Nucleus accumbens (tissue), 56 donors: ENCODE data around the gene ST8SIA6.

Experiments used
- DNase-seq, 56 donors: peaks; one replicate each; lab custom pipeline; 2025; lab: John Stamatoyannopoulos, UW

ST8SIA6 gene

GRCh38 chr10:17387861-17388503, 66.4 kb downstream of the ST8SIA6 start:
- no peak for DNase-seq

GRCh38 chr10:17386616-17387075, 67.7 kb downstream of the ST8SIA6 start:
- DNase-seq: peak in 1 of 56 donors; percentile 0

DNA sequence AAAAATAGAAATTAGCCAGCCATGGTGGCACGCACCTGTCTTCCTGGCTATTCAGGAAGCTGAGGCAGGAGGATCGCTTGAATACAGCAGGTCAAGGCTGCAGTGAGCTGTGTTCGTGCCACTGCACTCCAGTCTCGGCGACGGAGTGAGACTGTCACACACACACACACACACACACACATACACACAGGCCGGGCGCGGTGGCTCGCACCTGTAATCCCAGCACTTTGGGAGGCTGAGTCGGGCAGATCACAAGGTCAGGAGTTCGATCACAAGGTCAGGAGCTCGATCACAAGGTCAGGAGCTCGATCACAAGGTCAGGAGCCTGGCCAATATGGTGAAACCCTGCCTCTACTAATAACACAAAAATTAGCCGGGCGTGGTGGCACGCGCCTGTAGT, 68.4 kb downstream of the ST8SIA6 start:
- DNase-seq: no peak

DNA sequence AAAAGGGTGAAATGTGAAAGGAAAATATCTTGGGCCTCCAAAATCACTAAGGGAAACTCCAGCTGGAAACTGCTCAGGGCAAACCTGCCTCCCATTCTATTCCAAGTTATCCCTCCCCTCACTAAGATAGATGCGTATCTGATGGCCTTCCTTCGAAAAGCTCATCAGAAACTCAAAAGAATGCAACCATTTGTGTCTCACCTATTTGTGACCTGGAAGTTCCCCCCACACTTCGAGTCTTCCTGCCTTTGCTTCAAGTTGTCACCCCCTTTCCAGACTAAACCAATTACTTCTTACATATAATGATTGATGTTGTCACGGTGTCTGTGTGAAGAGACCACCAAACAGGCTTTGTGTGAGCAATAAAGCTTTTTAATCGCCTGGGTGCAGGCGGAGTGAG, 69.3 kb downstream of the ST8SIA6 start:
- DNase-seq: no peak

DNA sequence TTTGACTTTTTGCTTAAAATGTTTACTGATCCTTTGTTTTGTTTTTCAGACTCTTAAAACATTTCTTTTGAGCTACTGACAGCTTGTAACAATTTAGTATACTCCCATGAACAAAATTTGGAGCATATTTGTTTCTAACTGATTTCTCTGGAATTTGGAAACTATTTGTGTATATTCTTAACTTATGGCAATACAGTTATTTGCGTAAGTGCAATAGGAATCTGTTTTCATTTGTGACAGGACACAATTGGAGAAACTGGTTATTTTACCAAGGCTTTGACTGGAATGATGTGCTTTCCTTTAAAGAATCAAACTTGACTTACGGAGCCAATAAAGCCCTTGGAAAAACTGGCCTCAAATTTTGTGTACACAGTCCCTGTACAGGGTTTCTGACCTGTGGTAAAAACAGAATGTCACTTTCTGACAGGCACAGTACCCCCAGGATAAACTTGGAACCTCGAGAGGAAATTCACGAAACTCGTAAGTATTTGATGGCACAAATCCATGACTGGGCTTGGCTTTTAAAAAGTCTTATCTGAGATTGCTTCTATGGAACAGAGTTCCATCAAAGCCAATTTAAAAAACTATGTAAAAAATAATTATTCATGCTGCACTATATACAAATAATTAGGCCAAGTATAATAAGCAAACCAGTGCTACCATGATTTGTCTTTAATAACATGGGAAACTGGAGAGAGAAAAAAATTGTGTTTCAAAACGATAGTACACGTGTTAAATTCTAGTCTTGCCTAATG, 70.4 kb downstream of the ST8SIA6 start:
- DNase-seq: no peak

GRCh38 chr10:17381502-17382142, 72.8 kb downstream of the ST8SIA6 start:
- DNase-seq: no peak

- no peak for DNase-seq
Observed at GRCh38 chr10:17380888-17381287, 73.5 kb downstream of the ST8SIA6 start.

DNA sequence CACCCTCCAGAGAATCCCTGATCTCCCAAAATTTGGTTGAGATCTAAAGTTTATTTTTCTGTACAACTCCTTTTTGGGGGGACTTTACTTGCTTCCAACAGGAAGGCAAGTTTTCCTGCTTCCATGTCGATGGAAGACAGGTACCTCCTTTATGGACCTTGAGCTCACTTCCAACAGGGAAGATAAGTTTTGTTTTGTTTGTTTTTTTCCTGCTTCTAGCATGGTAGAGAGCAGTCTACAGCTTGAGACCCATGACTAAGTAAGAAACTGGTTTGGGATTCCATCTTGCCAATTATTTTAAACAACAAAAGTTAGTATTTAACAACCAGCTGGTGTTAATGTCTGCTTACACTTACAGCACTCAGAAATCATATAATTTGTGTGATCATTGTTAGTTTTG, 74.4 kb downstream of the ST8SIA6 start:
- DNase-seq: no peak

DNA sequence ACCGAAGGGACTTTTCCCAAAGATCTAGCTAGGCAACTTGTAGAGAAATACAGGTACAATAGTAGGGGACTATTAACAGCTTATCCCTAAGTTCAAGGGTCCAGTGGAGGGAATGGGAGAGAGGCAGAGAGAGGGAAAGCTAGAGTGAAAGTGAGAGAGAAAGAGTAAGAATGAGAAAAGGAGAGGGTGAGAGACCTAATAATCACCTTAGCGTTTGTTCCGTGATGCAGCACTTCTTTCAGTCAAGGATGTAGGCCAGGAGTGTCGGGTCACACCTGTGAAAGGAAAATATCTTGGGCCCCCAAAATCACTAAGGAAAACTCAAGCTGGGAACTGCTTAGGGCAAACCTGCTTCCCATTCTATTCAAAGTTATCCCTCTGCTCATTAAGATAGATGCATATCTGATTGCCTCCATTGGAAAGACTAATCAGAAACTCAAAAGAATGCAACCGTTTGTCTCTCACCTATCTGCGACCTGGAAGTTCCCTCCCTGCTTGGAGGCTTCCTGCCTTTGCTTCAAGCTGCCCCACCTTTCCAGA, 75.2 kb downstream of the ST8SIA6 start:
- no peak for DNase-seq

GRCh38 chr10:17375936-17376584, 78.3 kb downstream of the ST8SIA6 start:
- no peak for DNase-seq

- no peak for DNase-seq
Observed at GRCh38 chr10:17368708-17369272, 85.6 kb downstream of the ST8SIA6 start.

DNA sequence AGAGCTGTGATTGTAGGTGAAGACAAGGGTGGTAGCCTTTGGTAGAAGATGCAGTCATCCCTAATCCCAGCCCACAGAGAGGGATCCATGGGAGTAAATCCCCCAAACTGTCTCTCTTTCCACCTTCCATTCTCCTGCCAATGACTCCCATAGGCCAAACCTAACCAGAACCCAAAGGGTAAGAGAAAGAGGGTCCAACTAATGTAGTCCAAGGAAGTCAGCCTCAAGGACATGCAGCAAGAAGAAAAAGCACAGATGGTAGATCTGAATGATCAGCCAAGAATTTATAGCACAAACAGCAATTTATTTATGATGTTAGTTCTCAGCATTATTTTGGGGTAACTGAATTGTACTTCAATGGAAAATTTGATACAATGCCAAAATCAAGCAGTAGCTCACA, 87.7 kb downstream of the ST8SIA6 start:
- no peak for DNase-seq

- DNase-seq: no peak
Observed at GRCh38 chr10:17365402-17365801, 89.0 kb downstream of the ST8SIA6 start.

- DNase-seq: no peak
Observed at GRCh38 chr10:17358461-17358860, 95.9 kb downstream of the ST8SIA6 start.

DNA sequence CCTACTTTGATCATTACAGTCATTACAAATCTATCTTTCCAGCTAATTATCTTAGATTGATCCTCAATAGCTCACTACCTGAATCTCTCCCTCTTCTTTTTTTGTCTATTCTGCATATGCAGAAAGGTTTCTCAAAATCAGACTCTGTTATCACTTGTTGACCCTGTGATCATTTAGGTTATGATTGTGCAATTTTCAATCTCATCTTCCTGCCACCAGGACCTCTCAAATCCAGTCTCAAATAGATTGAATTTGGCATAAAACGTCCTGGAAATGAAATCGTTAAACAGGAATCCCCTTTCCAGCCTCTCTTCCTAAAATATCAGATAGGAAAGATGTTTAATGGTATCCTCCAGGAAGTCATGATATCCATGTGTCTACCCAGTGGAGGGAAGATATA, 96.6 kb downstream of the ST8SIA6 start:
- DNase-seq: no peak

- no peak for DNase-seq
Observed at GRCh38 chr10:17356820-17357219, 97.6 kb downstream of the ST8SIA6 start.

DNA sequence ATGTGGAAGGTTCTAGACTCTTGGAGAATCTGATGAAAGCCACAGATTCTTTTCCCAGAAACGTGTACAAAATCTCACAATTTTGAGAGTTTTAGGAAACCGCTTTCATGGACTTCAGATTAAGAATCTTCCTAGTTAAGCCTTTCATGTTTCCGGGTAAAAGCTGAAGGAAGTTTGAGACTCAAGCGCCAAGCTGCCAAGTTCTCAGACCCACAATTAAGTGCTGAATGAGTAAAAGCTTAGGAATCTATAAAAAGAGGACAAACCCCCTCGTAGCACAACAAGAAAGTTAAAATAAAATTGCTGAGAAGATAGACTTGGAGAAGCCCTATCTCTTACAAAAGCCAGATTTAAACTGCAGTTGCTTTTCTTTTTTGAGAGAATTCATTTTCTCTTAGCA, 99.6 kb downstream of the ST8SIA6 start:
- DNase-seq: no peak

DNA sequence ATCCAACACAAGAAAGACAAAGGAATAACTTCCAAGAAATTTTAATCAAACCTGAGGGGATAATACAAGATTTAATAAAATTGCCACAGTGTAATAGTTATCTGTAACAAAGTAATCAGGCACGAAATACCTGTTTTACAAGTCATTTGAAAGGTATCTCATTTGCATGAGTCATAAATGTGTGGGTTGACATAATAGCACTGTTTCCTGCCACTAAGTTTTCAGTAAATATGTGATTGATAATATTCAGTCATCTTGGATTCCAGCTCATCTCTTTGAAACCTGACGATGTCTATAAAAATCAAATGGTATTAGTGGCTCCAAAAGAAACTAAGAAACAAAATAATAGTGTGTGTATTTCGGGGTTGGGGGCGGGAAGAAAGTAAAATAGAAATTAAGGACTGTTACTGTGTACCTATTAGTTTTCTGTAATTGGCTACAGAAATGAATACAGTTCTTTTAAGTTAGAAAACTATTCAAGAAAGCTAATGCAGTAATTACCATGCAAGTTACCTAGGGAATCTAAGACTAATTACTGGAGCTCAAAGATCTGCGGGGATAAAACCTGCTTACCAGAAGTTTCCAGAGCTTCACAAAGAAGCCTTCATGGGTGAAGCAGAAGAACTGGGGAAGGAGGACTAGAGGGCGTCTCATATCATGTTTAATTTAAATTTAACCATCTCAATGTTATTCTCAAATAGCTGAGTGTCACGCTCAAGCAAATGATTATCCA, 100.7 kb downstream of the ST8SIA6 start:
- no peak for DNase-seq

DNA sequence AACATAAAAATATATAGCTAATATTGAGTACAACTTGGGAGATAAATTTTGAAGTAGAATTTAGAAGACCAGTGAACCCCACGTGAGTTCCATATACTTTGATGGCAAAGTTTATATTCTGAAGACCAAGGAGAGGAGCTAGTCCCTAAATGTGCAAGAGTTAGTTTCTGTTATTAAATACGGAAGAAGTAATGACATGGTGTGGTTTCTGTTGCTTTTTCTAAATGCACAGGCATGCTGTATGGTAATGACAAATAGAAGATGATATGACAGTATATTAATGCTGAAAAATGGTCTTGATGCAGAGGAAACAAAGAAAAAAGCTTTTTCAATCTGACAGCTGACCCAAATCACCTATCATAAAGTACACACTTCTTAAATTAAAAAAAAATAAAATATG, 101.8 kb downstream of the ST8SIA6 start:
- DNase-seq: no peak

- DNase-seq: no peak
Observed at GRCh38 chr10:17351506-17351905, 102.9 kb downstream of the ST8SIA6 start.
